ENCODE data around the gene DGCR6L.
"Not testable (repeated sequence)": the region's sequence is repeated elsewhere in the genome, so short reads cannot be mapped to it uniquely, and the experiment has no call there.

Gene DGCR6L

GRCh38 chr22:20290578-20291248 is 29.1 kb downstream of the DGCR6L start:
- no peak for DNase-seq

DNA sequence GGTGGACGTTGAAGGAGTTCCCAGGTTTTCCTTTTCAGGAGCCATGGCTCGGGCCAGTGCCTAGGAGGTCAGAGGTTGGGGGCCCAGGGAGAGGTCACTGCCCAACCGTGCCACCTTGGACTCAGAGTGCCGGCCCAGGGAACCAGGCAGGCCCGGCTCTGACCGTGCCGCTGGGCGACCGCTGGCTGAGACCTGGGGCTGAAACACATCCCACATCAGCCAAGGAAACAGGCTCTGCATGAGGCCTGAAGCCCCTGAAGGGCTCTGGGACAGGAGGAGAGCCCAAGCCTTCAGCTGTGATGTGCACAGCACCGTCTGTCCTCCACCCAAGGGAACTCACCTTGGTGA is 29.8 kb downstream of the DGCR6L start:
- DNase-seq, result no peak

- DNase-seq, result not testable (repeated sequence)
Measured at GRCh38 chr22:20289182-20290044, 30.4 kb downstream of the DGCR6L start.

- not testable (repeated sequence) for DNase-seq
Measured at GRCh38 chr22:20286784-20287423, 33.0 kb downstream of the DGCR6L start.

- not testable (repeated sequence) for DNase-seq
Measured at GRCh38 chr22:20286312-20286660, 33.6 kb downstream of the DGCR6L start.

GRCh38 chr22:20285473-20286311 is 34.2 kb downstream of the DGCR6L start:
- peak; percentile 65 for DNase-seq

GRCh38 chr22:20284471-20285086 is 35.3 kb downstream of the DGCR6L start:
- no peak for DNase-seq

DNA sequence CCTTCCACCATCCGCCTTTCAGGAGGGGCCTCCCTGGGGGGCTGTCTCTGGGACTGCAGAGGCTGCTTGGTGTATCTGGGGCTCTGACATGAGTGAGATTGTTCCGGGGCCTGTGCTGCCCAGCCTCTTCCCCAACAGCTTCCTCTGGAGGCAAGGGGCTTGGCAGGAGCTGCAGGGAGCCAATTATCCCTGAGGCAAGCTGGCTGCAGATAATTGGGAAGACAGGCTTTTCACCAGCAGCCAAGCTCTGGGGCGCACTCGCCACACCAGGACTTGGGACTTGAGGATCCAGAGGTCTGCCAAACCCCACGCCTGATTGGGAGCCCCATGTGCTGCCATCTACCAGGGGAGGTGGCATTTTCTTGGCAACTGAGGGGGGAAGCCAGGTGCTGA is 36.2 kb downstream of the DGCR6L start:
- no peak for DNase-seq

DNA sequence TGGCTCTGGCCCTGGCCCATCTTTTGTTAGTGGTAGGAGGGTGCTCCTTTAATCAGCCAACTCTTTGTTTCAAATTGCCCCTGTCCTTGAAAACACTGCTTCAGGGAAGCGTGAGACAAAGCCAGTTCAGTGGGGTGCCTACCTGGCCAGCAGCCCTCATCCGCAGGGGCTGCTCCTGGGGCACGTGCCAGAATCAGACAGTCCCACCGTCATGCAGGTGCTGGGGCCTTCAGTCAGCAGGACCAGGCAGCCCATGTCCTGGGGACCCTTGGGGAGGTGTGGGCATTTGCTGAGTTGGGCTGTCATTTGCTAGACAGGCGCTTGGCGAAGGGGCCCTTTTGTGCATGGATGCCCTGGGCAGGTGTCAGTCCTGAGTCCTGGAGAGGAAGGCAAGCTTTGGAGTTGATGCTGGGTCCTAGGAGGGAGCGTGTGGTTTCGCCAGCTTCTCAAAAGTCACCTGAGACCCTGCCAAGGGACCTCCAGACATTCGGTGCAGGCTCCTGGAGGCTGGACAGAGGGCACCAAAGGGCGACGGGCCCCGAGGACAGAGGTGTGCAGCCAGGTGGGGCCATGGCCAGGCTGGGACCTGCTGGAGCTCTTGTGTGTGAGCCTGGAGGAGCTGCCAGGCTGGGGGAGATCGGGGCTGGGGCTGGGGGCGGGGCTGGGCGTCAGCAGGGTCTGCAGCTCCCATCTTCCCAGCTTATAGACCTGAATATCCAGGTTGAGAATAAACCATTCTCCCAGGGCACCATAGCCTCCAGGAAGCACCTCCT is 36.8 kb downstream of the DGCR6L start:
- DNase-seq, result no peak

DNA sequence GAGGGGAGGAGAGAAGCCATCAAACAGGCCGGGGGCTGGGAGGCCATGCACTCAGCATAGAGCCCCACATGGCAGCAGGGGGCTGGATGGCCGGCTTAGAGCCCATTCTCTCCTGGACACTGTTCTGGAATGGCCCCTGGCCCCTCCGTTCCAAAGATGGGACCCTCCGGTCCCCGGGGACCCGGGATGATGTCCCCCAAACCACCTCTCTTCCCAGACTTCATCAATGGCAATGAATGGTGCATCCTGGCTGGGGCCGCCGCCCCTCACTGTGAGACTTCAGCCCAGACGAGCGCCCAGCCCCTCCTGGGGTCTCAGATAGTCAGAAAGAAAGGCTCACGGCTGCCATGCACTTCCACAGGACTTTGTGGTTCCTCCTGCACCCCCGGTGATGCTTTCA is 38.0 kb downstream of the DGCR6L start:
- no peak for DNase-seq

DNA sequence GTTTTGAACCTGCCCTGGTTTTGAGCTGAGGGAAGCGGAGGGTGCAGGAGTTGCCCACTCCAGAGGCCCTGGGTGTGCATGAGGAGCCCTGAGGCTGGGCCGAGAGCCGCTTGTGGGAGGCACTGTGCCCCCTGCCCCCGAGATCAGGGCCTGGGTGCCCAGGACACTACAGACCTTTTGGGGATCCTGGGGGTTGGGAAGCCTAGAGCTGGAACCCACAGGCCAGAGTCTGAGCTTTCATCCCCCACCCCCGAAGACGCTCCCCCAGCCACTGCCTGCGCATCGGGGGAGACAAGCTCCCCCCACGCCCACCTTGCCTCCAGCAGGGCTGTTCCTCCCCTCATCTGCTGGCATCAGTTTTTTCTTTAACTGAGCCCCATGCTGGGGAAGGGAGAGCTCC is 38.4 kb downstream of the DGCR6L start:
- DNase-seq, result not testable (repeated sequence)

- no peak for DNase-seq
Measured at GRCh38 chr22:20280866-20281265, 39.0 kb downstream of the DGCR6L start.

GRCh38 chr22:20280163-20280562 is 39.7 kb downstream of the DGCR6L start:
- not testable (repeated sequence) for DNase-seq

DNA sequence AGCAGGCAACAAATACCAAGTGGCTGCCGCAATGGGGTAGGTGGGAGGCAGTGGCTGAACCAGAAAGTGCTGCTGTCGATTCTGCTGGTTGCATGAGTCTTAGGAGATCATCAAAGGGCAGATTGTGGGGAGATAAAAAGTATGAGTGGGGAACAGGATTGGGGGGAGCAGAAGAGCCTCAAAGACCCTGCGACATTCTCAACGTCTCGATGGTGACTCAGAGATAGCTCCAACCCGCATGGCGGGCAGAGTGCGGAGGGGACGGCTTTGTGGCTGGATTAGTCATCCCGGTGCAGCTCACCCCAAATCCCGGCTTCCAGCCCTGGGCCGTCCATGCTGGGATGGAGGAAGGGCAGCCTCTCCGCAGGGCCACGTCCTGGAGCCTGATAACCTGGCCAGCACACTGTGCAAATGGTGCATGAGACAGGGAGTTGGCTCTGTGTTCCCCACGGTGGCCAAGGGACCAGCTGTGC is 40.2 kb downstream of the DGCR6L start:
- no peak for DNase-seq

GRCh38 chr22:20278726-20279490 is 41.0 kb downstream of the DGCR6L start:
- DNase-seq, result not testable (repeated sequence)

GRCh38 chr22:20277936-20278635 is 41.8 kb downstream of the DGCR6L start:
- not testable (repeated sequence) for DNase-seq

GRCh38 chr22:20276468-20276867 is 43.4 kb downstream of the DGCR6L start:
- DNase-seq, result no peak

DNA sequence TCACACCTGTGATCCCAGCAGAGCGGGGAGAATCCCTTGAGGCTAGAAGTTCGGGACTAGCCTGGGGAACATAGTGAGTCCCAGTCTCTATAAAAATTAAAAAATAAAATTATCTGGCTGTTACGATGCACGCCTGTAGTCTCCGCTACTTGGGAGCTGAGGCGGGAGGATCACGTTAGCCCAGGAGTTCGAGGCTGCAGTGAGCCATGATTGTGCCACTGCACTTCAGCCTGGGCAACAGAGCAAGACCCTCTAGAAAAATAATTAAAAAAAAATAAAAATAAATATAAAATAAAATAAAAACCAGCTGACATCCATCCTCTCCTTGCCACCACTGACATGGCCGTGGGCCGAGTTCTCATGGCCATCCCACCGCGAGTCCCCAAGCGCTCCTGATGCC is 44.0 kb downstream of the DGCR6L start:
- no peak for DNase-seq

GRCh38 chr22:20275325-20275724 is 44.5 kb downstream of the DGCR6L start:
- DNase-seq, result not testable (repeated sequence)

DNA sequence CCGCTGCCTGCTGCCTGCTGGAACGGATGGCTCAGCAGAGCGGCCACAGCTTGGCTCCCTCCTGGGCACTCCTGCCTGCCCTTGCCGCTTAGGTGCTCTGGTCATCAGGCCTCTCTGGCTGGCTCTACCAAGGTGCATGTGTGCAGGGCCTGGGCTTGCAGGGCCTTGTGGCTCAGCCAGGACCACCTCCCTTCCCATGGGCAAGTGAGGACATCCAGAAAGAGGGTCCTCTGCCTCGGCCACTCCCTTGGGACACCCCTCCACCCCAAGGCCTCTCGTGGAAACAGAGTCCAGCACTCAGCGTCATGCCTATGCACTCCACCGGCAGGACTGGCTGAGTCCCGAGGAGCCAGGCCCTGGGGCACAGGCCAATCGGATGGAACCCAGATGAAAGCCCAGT is 45.5 kb downstream of the DGCR6L start:
- DNase-seq, result not testable (repeated sequence)
